Parathyroid adenoma (tissue), 2 donors: ENCODE measurements around the gene AGXT.

ENCODE experiments used
- H2AFZ ChIP-seq: fragments of 300-600 bp; sonication (generic); one replicate; pipeline ENCODE4 v1.7.0; 2017; ENCODE audit warnings: antibody characterized with exemption, mild to moderate bottlenecking
- H3K27ac ChIP-seq: fragments of 300-600 bp; sonication (generic); one replicate; pipeline ENCODE4 v1.7.0; 2017
- H3K27me3 ChIP-seq: fragments of 300-600 bp; sonication (generic); one replicate; pipeline ENCODE4 v1.7.0; 2017; ENCODE audit warnings: low read length; ENCODE audit not compliant: control insufficient read depth, insufficient read depth
- H3K36me3 ChIP-seq: fragments of 300-600 bp; sonication (generic); one replicate; pipeline ENCODE4 v1.7.0; 2017; ENCODE audit warnings: low read length; ENCODE audit not compliant: control insufficient read depth, insufficient read depth
- H3K4me1 ChIP-seq: fragments of 300-600 bp; sonication (generic); one replicate; pipeline ENCODE4 v1.7.0; 2017; ENCODE audit warnings: control low read depth
- H3K4me2 ChIP-seq: fragments of 300-600 bp; sonication (generic); one replicate; pipeline ENCODE4 v1.7.0; 2017; ENCODE audit warnings: low read length
- H3K4me3 ChIP-seq: fragments of 300-600 bp; sonication (generic); one replicate; pipeline ENCODE4 v1.7.0; 2017; ENCODE audit warnings: low read depth, low read length
- H3K79me2 ChIP-seq: fragments of 300-600 bp; sonication (generic); one replicate; pipeline ENCODE4 v1.7.0; 2017; ENCODE audit warnings: control low read depth
- H3K9ac ChIP-seq: fragments of 300-600 bp; sonication (generic); one replicate; pipeline ENCODE4 v1.7.0; 2017; ENCODE audit warnings: mild to moderate bottlenecking
- H3K9me3 ChIP-seq: fragments of 300-600 bp; sonication (generic); one replicate; pipeline ENCODE4 v1.7.0; 2017; ENCODE audit warnings: low read length; ENCODE audit not compliant: control insufficient read depth
- TF ChIP-seq, protein P1 (sequence below): fragments of 300-600 bp; sonication (generic); IDR thresholded peaks from one replicate; pipeline ENCODE4 v1.7.0; 2017; ENCODE audit warnings: antibody characterized with exemption, mild to moderate bottlenecking
- donor health status: primary hyperparathyroidism.

Gene AGXT

DNA sequence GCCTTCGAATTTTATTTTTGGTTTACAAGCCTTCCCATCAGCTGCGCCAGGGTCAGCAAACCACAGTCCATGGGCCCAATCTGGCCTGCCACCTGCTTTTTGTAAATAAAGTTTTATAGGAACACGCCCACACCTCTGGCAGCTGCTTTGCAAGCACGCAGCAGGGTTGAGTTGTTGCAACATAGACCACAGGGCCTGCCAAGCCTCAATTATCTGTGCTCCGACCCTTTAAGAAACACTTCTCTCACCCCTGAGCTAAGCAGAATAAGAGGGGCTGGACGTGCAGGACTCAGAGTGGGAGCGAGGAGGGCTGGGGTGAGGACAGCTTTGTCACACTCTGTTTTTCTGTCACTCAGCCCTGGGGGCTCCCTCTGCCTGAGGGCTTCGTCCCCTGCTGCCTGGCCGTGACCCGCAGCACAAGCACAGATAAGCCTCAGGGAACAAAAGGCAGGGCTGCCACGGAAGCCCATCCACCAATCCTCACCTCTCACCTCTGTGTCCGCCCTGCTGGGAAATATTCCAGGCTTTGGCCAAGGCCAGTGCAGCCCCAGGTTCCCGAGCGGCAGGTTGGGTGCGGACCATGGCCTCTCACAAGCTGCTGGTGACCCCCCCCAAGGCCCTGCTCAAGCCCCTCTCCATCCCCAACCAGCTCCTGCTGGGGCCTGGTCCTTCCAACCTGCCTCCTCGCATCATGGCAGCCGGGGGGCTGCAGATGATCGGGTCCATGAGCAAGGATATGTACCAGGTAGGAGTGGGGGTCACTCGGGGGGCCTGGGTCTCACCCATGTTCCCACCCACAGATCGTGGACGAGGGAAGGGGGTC lies at the start of gene AGXT:
TSS of gene AGXT (plus strand) at position 539 of the 823 bp plus-strand sequence. CDS start at position 581, 42 bp downstream.
- no peaks in the 10 kb centered on the region for H3K36me3 ChIP-seq
- H3K27ac ChIP-seq, result no peak within 1 kb of the TSS
- H3K79me2 ChIP-seq, result no peaks in the 10 kb centered on the region
- no peaks in the 10 kb centered on the region for H3K27me3 ChIP-seq
- no peaks in the 10 kb centered on the region for H3K4me1 ChIP-seq
- H3K4me2 ChIP-seq, result no peak within 1 kb of the TSS
- H3K9ac ChIP-seq, result no peak within 1 kb of the TSS
- TF ChIP-seq, protein P1, sequence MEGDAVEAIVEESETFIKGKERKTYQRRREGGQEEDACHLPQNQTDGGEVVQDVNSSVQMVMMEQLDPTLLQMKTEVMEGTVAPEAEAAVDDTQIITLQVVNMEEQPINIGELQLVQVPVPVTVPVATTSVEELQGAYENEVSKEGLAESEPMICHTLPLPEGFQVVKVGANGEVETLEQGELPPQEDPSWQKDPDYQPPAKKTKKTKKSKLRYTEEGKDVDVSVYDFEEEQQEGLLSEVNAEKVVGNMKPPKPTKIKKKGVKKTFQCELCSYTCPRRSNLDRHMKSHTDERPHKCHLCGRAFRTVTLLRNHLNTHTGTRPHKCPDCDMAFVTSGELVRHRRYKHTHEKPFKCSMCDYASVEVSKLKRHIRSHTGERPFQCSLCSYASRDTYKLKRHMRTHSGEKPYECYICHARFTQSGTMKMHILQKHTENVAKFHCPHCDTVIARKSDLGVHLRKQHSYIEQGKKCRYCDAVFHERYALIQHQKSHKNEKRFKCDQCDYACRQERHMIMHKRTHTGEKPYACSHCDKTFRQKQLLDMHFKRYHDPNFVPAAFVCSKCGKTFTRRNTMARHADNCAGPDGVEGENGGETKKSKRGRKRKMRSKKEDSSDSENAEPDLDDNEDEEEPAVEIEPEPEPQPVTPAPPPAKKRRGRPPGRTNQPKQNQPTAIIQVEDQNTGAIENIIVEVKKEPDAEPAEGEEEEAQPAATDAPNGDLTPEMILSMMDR, result no peak
- no peaks in the 10 kb centered on the region for H3K9me3 ChIP-seq
- H2AFZ ChIP-seq, result no peak within 1 kb of the TSS
- no peak within 1 kb of the TSS for H3K4me3 ChIP-seq

DNA sequence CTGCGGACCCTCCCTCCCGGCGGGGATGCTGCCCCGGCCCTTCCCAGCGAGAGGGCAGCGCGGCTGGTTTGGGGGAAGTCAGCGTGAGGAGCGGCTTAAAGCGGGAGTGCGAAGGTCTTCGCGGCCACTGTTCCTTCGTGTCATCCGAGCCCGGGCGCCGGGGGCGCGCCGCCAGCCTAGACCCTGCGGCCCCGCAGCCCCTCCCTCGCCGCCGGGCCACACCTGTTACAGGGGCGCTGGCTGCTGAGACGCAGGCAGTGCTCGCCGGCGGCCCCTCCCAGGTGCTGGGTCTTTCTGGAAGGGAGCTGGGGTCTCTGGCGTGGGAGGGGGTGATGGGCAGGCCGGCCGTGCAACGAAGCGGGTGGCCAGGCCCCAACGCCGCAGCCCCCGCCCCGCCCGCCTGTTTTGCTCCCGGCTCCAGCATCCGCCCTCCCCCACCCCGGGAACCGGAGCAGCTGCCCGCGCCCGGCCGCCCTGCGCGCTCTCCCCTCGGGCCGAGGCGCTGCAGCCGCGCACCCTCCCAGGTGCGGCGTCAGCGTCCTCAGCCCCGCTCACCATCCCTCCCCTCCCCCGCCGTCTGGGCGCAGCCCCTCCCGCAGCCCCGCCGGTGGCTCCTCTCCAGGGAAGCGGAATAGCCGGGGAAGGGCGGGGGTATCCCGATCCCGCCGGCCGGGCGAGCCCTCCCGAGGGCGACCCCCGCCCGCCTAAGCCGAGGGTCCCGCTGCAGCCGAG lies 49.3 kb upstream of the AGXT start:
- no peaks in the 10 kb centered on the region for H3K79me2 ChIP-seq
- H3K27me3 ChIP-seq, result no peaks in the 10 kb centered on the region
- TF ChIP-seq, protein P1, result no peak
- no peak overlapping the region for H3K27ac ChIP-seq
- H3K4me3 ChIP-seq, result no peak overlapping the region
- no peaks in the 10 kb centered on the region for H3K4me1 ChIP-seq
- H3K9me3 ChIP-seq, result no peaks in the 10 kb centered on the region
- H3K36me3 ChIP-seq, result no peaks in the 10 kb centered on the region
- peak overlapping the region; percentile 28 for H2AFZ ChIP-seq
- peak overlapping the region; percentile 62 for H3K4me2 ChIP-seq
- no peak overlapping the region for H3K9ac ChIP-seq

DNA sequence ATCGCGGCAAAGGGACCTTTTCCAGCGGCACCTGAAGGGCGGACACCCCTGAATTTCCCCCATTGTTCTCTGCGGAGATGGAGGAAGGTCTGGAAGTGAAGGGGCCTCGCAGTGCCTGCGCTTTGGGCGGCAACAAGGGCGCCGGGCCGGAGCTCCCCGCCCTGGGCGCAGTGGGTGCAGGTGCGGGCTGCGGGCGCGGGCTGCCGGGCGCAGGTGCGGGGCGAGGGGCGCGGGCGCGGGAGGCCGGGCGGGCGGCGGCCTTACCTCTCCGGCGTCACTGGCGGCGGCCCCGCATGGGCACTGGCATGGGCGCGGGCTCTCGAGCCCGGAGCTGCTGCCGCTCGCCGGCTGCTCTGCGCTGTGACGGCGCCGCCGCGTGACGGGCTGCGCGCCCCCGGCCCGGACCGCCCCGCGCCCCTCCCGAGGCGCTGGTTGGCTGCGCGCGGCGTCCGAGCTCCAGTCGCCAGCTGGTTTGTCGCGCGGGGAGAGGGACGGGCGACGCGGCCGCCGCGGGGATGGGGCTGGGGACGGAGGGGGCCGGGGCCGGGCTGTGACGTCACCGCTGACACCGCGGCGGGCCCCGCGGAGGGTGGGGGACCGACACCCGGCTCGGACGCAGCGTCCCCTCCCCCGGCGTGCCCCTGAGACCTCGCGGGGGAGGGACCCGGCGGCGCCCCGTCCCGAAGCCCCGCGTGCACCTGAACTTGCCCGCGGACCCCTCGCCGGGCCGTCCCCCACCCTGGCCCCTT lies 48.6 kb upstream of the AGXT start, which contains the start of gene KIF1A:
TSS of gene KIF1A (minus strand) at position 362 of the 749 bp plus-strand sequence. CDS start 22,467 bp downstream, outside the sequence.
- Histone ChIP-seq H3K36me3 (no peaks in the 10 kb centered on the region), H3K4me3 (no peak within 1 kb of the TSS), H3K79me2 (no peaks in the 10 kb centered on the region), H3K27ac (no peak within 1 kb of the TSS), H3K9me3 (no peaks in the 10 kb centered on the region), H3K9ac (no peak within 1 kb of the TSS), H2AFZ (peak within 1 kb of the TSS; percentile 28), H3K4me1 (no peaks in the 10 kb centered on the region), H3K27me3 (no peaks in the 10 kb centered on the region), H3K4me2 (peak within 1 kb of the TSS; percentile 62)
- TF ChIP-seq, protein P1, result no peak

DNA sequence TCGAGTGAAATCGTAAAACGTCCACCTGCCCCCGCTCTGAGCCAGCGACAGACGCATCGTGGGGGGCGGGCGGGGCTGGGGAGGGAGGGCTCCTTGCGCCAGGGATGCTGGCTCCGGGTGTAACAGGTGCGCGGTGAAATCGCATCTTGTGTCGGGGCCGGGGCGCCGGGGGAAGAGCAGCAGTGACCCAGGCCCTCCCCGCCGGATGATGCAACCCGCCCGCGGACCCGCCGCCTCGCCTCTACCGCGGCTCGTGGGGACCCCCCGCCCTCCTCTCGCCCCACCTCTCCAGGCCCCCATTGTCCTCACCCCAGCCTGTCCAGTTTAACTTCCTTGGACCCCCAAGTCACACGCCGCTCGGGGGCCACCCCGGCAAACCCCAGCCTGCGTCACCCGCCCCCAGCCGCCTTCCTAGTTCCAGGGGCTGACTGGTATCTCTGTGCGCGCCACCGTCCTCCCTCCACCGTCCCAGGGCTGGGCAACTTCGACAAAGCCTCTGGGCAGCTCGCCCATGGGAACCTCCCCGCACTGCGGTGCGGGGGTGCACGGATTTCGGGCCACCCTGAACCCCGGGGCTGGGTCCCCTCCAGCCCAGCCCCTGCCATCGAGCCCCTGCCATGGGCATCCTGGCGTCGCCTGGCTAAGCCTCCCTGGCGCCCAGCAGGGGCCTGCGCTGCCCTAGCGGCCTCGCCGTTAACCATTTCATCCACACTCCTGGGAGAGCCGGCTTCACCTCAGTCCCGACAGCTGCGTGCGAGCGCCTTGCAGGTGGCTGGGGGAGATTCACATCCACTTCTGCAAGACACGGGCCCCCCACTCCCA lies 47.8 kb upstream of the AGXT start:
- TF ChIP-seq, protein P1, result no peak
- Histone ChIP-seq H3K36me3 (no peaks in the 10 kb centered on the region), H3K27me3 (no peaks in the 10 kb centered on the region), H3K9ac (no peak overlapping the region), H3K4me2 (no peak overlapping the region), H3K4me3 (no peak overlapping the region), H2AFZ (no peak overlapping the region), H3K9me3 (no peaks in the 10 kb centered on the region), H3K4me1 (no peaks in the 10 kb centered on the region), H3K79me2 (no peaks in the 10 kb centered on the region), H3K27ac (no peak overlapping the region)
